ENCODE data around the gene FAM118A. TPM values are rescaled to one million over a fixed set of nuclear protein-coding genes. Genes with fewer than 3 reads are reported as not detected.

Gene FAM118A
- total RNA-seq, 1 experiment from 2014 or later, result 21.3 TPM

DNA sequence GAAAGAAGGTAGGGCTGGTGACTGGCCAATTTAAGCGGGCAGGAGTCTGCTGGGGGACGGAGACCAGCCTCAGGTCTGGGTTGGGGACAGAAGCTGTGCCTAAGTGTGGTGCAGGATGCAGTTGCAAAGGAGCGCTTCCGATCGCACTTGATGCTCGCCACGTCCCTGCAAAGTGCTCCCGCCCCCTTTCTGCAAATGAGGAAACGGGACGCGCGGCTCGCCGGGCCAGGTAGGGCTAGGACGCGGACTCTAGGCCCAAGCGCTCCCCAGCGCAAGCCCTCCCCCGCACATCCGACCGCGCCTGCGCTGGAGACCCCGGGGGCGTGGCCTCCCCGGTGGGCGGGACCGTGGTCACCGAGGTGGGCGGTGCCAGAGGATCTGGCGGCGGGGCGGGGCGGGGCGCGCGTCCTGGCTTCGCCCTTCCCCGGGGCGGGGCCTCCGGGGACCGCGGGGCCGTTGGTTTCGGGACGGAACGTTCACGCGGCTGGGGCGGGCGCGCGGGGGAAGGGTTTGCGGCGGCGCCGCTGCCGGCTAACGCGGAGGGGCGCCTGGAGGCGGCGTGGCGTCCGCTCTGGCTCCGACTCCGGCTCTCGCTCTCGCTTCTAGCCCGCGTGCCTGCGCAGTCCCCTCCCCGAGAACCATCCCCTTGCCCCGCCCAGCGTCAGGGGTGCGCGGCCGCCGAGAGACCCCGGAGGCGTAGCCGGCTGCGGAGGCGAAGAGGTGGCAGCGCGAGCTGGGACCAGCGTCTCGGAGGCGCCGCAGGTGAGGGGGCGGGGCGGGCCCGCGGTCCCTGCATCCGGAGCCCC, at the start of gene FAM118A (continued):
- TF ChIP-seq, protein P1, sequence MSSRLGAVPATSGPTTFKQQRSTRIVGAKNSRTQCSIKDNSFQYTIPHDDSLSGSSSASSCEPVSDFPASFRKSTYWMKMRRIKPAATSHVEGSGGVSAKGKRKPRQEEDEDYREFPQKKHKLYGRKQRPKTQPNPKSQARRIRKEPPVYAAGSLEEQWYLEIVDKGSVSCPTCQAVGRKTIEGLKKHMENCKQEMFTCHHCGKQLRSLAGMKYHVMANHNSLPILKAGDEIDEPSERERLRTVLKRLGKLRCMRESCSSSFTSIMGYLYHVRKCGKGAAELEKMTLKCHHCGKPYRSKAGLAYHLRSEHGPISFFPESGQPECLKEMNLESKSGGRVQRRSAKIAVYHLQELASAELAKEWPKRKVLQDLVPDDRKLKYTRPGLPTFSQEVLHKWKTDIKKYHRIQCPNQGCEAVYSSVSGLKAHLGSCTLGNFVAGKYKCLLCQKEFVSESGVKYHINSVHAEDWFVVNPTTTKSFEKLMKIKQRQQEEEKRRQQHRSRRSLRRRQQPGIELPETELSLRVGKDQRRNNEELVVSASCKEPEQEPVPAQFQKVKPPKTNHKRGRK (CRISPR knock-in tag; IDR thresholded peaks at IDR 0.05; ENCODE audit: borderline replicate concordance), result no peak
- TF ChIP-seq JUN (CRISPR knock-in tag; IDR thresholded peaks at IDR 0.05) (no peak), ZBTB21 (CRISPR knock-in tag; IDR thresholded peaks at IDR 0.05; ENCODE audit: borderline replicate concordance) (no peak; the same call in 1 of the 2 replicates), ZNF121 (CRISPR knock-in tag; IDR thresholded peaks at IDR 0.05) (peak; percentile 57; the same call in 1 of the 2 replicates), MXD4 (CRISPR knock-in tag; IDR thresholded peaks at IDR 0.05; ENCODE audit: borderline replicate concordance) (no peak), MYBL2 (CRISPR knock-in tag; IDR thresholded peaks at IDR 0.05) (no peak), ATF1 (CRISPR knock-in tag; IDR thresholded peaks at IDR 0.05) (no peak), ZNF423 (CRISPR knock-in tag; IDR thresholded peaks at IDR 0.05) (no peak), GTF2I (CRISPR knock-in tag; conservative IDR thresholded peaks at IDR 0.05) (no peak), NR3C1 (CRISPR knock-in tag; conservative IDR thresholded peaks at IDR 0.05; ENCODE audit: low read depth) (no peak), ZNF138 (CRISPR knock-in tag; conservative IDR thresholded peaks at IDR 0.05) (no peak), NFATC4 (CRISPR knock-in tag; IDR thresholded peaks at IDR 0.05) (no peak), ZNF263 (CRISPR knock-in tag; IDR thresholded peaks at IDR 0.05; ENCODE audit: low read depth) (no peak), GABPB1 (CRISPR knock-in tag; IDR thresholded peaks at IDR 0.05) (peak; percentile 60), CREM (CRISPR knock-in tag; IDR thresholded peaks at IDR 0.05) (no peak), ELF4 (CRISPR knock-in tag; IDR thresholded peaks at IDR 0.05; ENCODE audit: low read depth) (no peak), NFE2L1 (CRISPR knock-in tag; IDR thresholded peaks at IDR 0.05) (no peak), SMAD3 (CRISPR knock-in tag; IDR thresholded peaks at IDR 0.05; ENCODE audit: borderline replicate concordance) (no peak)
- TF ChIP-seq, protein P2, sequence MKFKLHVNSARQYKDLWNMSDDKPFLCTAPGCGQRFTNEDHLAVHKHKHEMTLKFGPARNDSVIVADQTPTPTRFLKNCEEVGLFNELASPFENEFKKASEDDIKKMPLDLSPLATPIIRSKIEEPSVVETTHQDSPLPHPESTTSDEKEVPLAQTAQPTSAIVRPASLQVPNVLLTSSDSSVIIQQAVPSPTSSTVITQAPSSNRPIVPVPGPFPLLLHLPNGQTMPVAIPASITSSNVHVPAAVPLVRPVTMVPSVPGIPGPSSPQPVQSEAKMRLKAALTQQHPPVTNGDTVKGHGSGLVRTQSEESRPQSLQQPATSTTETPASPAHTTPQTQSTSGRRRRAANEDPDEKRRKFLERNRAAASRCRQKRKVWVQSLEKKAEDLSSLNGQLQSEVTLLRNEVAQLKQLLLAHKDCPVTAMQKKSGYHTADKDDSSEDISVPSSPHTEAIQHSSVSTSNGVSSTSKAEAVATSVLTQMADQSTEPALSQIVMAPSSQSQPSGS (CRISPR knock-in tag; IDR thresholded peaks at IDR 0.05; ENCODE audit: borderline replicate concordance, low read depth), result no peak
- TF ChIP-seq, protein P3, sequence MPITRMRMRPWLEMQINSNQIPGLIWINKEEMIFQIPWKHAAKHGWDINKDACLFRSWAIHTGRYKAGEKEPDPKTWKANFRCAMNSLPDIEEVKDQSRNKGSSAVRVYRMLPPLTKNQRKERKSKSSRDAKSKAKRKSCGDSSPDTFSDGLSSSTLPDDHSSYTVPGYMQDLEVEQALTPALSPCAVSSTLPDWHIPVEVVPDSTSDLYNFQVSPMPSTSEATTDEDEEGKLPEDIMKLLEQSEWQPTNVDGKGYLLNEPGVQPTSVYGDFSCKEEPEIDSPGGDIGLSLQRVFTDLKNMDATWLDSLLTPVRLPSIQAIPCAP (CRISPR knock-in tag; IDR thresholded peaks at IDR 0.05), result no peak
- TF ChIP-seq, protein P4, sequence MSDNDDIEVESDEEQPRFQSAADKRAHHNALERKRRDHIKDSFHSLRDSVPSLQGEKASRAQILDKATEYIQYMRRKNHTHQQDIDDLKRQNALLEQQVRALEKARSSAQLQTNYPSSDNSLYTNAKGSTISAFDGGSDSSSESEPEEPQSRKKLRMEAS (CRISPR knock-in tag; IDR thresholded peaks at IDR 0.05), result no peak
- TF ChIP-seq, protein P5, sequence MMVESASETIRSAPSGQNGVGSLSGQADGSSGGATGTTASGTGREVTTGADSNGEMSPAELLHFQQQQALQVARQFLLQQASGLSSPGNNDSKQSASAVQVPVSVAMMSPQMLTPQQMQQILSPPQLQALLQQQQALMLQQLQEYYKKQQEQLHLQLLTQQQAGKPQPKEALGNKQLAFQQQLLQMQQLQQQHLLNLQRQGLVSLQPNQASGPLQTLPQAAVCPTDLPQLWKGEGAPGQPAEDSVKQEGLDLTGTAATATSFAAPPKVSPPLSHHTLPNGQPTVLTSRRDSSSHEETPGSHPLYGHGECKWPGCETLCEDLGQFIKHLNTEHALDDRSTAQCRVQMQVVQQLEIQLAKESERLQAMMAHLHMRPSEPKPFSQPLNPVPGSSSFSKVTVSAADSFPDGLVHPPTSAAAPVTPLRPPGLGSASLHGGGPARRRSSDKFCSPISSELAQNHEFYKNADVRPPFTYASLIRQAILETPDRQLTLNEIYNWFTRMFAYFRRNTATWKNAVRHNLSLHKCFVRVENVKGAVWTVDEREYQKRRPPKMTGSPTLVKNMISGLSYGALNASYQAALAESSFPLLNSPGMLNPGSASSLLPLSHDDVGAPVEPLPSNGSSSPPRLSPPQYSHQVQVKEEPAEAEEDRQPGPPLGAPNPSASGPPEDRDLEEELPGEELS (CRISPR knock-in tag; IDR thresholded peaks at IDR 0.05), result peak; percentile 82; the same call in 1 of the 2 replicates
- TF ChIP-seq, protein P6, sequence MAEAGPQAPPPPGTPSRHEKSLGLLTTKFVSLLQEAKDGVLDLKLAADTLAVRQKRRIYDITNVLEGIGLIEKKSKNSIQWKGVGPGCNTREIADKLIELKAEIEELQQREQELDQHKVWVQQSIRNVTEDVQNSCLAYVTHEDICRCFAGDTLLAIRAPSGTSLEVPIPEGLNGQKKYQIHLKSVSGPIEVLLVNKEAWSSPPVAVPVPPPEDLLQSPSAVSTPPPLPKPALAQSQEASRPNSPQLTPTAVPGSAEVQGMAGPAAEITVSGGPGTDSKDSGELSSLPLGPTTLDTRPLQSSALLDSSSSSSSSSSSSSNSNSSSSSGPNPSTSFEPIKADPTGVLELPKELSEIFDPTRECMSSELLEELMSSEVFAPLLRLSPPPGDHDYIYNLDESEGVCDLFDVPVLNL (CRISPR knock-in tag; IDR thresholded peaks at IDR 0.05; ENCODE audit: borderline replicate concordance, low read depth), result no peak
- TF ChIP-seq, protein P7, sequence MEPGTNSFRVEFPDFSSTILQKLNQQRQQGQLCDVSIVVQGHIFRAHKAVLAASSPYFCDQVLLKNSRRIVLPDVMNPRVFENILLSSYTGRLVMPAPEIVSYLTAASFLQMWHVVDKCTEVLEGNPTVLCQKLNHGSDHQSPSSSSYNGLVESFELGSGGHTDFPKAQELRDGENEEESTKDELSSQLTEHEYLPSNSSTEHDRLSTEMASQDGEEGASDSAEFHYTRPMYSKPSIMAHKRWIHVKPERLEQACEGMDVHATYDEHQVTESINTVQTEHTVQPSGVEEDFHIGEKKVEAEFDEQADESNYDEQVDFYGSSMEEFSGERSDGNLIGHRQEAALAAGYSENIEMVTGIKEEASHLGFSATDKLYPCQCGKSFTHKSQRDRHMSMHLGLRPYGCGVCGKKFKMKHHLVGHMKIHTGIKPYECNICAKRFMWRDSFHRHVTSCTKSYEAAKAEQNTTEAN (CRISPR knock-in tag; IDR thresholded peaks at IDR 0.05), result no peak
- TF ChIP-seq, protein P8, sequence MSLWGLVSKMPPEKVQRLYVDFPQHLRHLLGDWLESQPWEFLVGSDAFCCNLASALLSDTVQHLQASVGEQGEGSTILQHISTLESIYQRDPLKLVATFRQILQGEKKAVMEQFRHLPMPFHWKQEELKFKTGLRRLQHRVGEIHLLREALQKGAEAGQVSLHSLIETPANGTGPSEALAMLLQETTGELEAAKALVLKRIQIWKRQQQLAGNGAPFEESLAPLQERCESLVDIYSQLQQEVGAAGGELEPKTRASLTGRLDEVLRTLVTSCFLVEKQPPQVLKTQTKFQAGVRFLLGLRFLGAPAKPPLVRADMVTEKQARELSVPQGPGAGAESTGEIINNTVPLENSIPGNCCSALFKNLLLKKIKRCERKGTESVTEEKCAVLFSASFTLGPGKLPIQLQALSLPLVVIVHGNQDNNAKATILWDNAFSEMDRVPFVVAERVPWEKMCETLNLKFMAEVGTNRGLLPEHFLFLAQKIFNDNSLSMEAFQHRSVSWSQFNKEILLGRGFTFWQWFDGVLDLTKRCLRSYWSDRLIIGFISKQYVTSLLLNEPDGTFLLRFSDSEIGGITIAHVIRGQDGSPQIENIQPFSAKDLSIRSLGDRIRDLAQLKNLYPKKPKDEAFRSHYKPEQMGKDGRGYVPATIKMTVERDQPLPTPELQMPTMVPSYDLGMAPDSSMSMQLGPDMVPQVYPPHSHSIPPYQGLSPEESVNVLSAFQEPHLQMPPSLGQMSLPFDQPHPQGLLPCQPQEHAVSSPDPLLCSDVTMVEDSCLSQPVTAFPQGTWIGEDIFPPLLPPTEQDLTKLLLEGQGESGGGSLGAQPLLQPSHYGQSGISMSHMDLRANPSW (CRISPR knock-in tag; conservative IDR thresholded peaks at IDR 0.05; ENCODE audit: low read depth), result no peak
- TF ChIP-seq, protein P9, sequence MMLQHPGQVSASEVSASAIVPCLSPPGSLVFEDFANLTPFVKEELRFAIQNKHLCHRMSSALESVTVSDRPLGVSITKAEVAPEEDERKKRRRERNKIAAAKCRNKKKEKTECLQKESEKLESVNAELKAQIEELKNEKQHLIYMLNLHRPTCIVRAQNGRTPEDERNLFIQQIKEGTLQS (CRISPR knock-in tag; conservative IDR thresholded peaks at IDR 0.05), result no peak

Measured in WTC11 (cell line).